Skeletal muscle cell (primary cell): ENCODE data around the gene GAB2.

Experiments
- DNase-seq: peaks from one replicate; pipeline ENCODE4 v3.0.0-alpha.2; 2010; ENCODE audit warnings: low read depth
- H3K4me3 ChIP-seq: 2 replicates; pipeline ENCODE4 v1.5.1; 2011; ENCODE audit warnings: low read depth, mild to moderate bottlenecking, control low read depth, low read length, moderate library complexity

Gene GAB2

DNA sequence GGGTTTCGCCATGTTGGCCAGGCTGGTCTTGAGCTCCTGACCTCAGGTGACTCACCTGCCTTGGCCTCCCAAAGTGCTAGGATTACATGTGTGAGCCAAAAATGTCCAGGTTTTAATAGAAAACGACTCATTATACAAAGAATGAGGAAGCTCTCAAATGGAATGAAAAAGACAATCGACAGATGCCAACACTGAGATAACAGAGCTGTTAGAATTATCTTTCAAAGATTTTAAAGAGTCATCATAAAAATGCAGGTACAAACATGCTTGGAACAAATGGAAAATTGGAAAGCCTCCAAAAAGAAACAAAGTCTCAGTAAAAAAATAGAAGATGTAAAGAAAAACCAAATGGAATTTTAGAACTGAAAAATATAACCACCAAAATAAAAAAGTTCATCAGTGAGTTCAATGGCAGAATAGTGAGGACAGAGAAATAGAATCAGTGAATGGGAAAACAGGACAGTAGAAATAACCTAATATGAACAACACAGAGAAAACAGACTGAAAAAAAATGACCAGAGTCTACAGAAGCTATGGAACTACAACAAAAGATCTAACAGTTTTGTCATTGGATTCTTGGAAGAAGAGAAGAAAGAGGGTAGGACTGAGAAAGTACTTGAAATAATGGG lies 10.9 kb downstream of the GAB2 start:
- DNase-seq = no peak
- no peak overlapping the region for H3K4me3 ChIP-seq

DNA sequence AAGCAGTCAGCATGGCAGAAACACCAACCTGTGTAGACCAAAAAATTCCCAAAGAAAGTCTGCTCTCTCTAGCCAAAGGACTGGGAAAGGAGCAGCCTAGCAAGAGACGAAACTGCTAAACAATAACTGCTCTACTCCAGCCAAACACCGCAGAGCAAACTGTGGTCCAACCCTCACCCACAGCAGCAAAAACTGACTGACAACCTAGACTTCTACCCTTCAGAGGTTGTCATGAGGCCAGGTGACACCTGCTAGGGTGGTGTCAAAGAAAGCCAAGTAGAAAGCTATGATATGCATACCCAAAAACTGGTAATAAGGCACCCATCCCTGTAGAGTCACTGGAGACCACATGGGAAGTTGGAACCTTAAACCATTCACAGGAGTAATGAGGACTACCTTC lies 11.8 kb downstream of the GAB2 start:
- DNase-seq = no peak

DNA sequence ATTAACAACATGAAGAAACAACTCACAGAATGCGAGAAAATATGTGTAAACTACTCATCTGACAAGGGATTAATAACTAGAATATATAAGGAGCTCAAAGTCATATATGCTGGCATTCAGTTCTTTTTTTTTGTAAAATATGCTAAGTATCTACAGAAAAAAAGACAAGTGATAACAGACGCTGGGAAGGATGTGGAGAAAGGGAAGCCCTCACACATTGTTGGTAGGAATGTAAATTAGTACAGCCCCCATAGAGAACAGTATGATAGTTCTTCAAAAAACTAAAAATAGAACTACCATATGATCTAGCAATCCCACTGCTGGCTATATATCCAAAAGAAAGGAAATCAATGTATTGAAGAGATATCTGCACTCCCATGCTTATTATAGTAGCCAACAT lies 13.8 kb downstream of the GAB2 start:
- H3K4me3 ChIP-seq = no peak overlapping the region
- DNase-seq = no peak

More for the DNA sequence above, 11.8 kb downstream of the GAB2 start:
- no peak overlapping the region for H3K4me3 ChIP-seq

DNA sequence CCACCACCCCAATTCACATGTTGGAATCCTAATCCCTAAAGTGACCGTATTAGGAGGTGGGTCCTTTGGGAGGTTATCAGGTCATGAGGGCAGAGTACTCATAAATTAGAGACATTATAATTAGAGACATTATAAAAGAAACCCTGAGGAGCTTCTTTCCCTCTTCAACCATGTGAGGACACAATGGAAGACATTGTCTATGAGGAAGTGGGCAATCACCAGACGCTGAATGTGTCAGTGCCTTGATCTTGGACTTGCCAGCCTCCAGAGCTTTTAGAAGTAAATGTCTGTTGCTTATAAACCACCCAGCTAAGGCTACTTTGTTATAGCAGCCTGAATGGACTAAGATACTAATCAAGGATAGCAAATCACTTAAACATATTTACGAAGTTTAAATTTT lies 14.8 kb downstream of the GAB2 start:
- DNase-seq = no peak
- no peak overlapping the region for H3K4me3 ChIP-seq

DNA sequence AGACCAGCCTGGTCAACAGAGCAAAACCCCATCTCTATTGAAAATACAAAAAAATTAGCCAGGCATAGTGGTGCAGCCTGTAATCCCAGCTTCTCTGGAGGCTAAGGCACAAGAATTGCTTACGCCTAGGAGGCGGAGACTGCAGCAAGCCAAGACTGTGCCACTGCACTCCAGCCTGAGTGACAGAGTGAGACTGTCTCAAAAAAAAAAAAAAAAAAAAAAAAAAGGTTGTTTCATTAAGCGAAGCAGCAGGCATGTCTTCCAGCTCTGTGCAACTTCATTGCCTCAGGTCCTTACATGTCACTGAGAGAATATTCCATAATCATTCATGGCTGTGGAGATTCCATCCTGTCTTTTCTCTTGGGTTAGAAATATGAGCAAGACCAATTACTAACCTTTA lies 16.9 kb downstream of the GAB2 start:
- no peak for DNase-seq
- H3K4me3 ChIP-seq = no peak overlapping the region

- no peak overlapping the region for H3K4me3 ChIP-seq
- DNase-seq = no peak
These were observed 17.5 kb downstream of the GAB2 start for GRCh38 chr11:78400116-78400515.

DNA sequence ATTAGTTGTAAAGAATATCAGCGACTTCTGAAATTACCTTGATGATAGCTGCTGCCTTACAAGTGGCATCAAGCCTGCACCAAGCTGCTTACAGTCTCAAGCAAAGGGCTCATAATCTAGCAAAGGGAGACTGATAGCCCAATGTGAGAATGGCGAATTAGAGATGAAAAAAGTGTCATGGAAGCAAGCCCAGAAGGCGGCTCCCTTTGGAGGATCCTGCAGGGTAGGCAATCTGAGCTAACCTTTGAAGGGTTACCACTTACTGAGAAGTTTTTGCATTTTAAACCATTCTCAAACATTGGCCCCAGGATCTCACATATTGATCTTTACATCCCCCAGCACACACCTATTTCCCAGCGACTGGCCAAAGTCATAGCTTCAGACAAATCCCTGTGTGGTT lies 18.5 kb downstream of the GAB2 start:
- no peak for DNase-seq
- H3K4me3 ChIP-seq = no peak overlapping the region

GRCh38 chr11:78398715-78399114 lies 18.9 kb downstream of the GAB2 start:
- DNase-seq = no peak

GRCh38 chr11:78397398-78397797 lies 20.2 kb downstream of the GAB2 start:
- no peak overlapping the region for H3K4me3 ChIP-seq
- no peak for DNase-seq

More at GRCh38 chr11:78398715-78399114, 18.9 kb downstream of the GAB2 start:
- no peak overlapping the region for H3K4me3 ChIP-seq

DNA sequence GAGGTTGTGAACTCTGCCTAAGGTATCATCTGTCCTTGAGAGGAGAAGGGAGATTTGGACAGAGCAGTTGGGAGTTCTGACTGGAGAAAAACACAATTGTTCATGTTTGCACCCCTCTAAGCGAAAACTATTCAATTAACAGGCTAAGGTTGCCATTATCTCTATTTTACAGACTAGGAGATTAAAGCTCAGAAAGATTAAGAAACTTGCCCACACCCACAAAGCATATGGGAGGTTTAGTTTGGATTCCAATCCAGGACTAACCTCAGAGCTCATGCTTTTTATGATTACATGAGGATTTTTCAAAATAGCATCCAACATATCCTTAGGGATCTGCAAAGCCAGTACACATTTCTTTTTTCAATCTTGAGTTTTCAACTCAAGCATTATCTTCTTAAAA lies 22.0 kb downstream of the GAB2 start:
- H3K4me3 ChIP-seq = no peak overlapping the region
- DNase-seq = no peak

- no peak overlapping the region for H3K4me3 ChIP-seq
- no peak for DNase-seq
These were observed 24.8 kb downstream of the GAB2 start for GRCh38 chr11:78392854-78393253.

DNA sequence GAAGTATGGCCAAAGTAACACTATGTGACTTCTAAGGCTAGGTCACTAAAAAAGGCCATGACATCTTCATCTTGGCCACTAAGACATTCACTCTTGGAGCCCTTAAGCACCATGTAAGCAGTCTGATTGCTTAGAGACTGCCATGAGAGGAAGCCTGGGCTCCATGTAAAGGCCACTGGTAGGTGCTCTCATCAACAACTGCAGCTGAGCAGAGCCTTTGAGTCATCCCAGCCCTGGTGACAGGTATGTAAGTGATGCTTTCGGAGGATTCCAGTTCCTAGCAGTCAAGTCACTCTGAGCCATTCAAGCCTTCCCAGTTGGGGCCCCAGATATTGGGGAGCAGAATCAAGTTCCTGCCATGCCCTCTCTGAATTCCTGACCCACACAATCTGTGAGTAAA lies 26.2 kb downstream of the GAB2 start:
- DNase-seq = no peak
- no peak overlapping the region for H3K4me3 ChIP-seq

DNA sequence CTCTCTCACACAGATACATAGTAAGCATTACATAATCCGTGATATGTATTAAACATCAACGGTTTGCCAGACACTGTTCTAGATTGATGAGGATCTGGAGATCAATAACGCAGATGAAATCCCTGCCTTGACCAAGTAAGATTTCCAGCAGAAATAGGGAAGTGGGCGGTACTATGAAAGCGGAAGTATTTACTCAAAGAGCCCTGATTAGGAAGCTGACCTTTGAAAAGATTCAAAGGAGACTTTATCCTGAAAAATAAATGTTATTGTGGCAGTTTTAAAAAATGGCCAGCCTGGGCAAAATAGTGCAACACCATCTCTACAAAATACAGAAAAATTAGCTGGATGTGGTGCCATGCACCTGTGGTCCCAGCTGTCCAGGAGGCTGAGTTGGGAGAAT lies 26.8 kb downstream of the GAB2 start:
- DNase-seq = no peak
- H3K4me3 ChIP-seq = no peak overlapping the region

DNA sequence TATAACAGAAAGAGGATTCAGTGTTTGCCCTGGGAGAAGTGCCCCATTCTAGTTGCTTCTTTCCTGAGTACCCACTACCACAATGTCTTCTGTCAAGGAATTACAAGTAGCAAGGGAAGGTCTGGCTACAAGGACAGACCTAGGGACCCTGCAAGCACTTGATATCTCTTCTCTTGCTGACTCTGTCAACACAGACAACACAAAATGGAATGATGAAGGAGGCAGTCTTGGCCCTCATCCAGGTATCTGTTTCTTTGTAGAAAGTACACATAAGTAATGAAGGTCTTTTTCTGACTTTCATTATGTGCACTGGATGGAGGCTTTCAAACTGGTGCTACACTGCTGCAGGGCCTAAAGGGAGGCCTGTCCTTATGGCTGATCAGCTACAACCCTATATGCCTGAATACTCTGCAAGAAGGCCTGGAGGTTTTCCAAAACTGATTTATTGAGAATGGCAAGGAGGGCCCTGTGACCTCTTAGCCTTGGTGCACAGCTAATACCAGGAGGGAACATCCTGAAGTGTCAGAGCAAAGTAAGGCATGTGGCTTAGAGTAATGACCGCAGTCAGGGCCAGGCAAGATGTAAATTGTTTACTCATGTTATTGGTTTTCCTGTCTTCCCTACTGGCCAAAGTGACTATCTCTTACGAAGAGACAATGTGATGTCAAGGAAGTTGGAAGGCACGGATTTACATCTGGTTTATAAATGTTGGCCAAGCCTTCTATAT lies 31.2 kb downstream of the GAB2 start:
- no peak for DNase-seq
- no peak overlapping the region for H3K4me3 ChIP-seq

DNA sequence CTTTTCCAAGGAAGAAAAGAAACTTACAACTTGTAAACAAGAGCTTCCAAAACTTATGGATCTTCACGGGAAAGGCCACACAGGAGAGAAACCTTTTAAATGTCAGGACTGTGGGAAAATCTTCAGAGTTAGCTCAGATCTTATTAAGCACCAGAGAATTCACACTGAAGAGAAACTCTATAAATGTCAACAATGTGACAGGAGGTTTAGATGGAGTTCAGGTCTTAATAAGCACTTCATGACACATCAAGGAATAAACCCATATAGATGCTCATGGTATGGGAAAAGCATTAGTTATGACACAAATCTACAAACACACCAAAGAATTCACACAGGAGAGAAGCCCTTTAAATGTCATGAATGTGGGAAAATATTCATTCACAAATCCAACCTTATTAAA lies 32.4 kb downstream of the GAB2 start:
- DNase-seq = no peak
- no peak overlapping the region for H3K4me3 ChIP-seq

DNA sequence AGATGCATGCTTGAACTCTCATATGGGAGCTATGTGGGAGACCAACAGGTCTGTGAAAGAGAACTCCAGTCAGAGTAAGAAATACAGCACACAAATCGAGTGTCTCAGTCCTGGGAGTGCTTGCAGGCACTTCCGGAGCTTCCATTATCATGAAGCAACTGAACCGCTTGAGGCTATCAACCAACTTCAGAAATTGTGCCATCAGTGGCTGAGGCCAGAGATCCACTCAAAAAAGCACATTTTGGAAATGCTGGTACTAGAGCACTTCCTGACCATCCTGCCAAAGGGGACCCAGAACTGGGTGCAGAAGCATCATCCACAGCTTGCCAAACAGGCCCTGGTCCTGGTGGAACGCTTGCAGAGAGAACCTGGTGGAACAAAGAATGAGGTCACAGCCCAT lies 33.4 kb downstream of the GAB2 start:
- no peak for DNase-seq
- H3K4me3 ChIP-seq = no peak overlapping the region

DNA sequence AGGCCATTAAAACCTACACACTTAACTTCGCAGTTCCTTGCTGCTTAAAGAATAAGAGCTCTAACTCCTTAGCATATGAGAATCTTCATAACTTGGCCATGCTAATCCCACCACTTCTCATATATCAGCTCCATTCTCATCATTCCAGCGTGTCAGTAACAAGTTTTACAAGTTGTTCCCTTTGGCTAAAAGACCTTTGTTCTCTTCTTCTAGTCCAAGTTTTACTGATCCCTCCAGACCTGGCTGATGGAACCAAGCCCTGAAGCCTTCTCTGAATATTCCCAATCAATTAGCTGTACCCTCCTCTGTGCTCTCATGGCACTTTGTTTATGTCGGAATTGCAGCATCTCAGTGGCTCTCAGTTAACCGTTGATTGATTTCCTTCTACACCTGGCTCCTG lies 35.8 kb downstream of the GAB2 start:
- no peak for DNase-seq
- no peak overlapping the region for H3K4me3 ChIP-seq

- DNase-seq = peak; percentile 31
- H3K4me3 ChIP-seq = no peak overlapping the region
These were observed 37.0 kb downstream of the GAB2 start for GRCh38 chr11:78380615-78381051.

DNA sequence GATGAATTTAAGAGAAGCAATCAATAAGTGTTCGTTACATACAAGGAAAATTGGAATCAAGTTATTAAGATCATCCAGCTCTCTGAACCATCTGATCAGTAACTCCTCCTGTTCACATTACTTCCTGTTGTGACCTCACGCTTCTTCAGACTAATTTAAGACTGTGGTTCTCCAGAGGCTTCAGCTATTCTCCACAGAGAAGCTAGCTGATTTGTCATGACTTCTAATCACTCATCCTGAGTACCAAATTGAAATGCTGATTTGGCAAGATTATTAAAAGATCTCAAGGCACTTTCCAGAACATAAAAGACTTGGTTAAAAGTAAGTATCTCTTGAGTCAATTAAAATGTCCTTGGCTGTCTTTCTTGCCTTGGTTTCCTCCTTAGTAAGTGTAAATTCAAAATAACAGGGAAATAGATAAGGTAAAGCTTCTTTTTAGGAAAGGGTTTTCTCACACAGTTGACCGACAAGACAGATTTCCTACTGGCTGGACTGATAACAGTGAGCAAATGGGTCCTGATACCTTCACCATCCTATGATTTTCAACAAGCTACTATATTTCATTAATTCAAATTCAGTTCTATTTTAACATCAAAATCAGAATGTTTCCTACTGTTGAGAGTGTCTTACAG lies 38.5 kb downstream of the GAB2 start:
- DNase-seq = no peak
- no peak overlapping the region for H3K4me3 ChIP-seq

- no peak for DNase-seq
- H3K4me3 ChIP-seq = no peak overlapping the region
These were observed 39.8 kb downstream of the GAB2 start for GRCh38 chr11:78377625-78378418.
